ENCODE results near the gene PRR5L. TPM values are rescaled to one million over a fixed set of nuclear protein-coding genes. Genes with fewer than 3 reads are reported as not detected.

Gene PRR5L
- total RNA-seq, 1 experiment from 2014 or later: not detected

DNA sequence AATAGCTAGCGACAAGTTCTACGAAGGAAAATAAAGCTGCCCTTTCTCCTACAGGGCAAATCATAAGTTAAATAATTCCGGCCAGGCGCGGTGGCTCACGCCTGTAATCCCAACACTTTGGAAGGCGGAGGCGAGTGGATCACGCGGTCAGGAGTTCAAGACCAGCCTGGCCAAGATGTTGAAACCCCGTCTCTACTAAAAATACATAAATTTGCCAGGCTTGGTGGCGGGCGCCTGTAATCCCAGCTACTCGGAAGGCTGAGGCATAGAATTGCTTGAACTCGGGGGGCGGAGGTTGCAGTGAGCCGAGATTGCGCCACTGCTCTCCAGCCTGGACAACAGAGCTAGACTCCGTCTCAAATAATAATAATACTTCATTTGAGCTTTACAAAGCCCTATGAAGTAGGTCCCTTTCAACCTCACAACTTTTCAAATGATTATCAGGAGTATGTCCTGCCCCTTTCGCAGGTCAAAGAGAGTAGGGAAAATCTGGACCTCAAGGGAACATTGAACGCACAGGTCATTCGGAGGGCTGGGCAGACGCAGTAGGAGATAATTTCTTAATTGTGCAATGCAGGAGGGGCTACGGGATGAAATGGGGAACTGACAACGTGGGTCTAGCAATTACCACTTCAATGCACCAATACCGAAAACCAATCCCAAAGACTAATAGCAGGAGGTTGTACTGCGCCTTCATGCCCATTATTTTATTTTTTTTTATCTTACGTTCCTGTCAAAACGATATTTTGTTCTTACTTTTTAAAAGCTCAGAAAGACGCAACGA lies 7.5 kb upstream of the PRR5L start:
- Mint-ChIP-seq H3K27ac (ENCODE audit: unreplicated experiment) (peak overlapping the region; percentile 82), H3K9me3 (ENCODE audit: unreplicated experiment) (no peaks in the 10 kb centered on the region), H3K4me3 (ENCODE audit: unreplicated experiment) (peak overlapping the region; percentile 86), H3K27me3 (ENCODE audit: insufficient read depth, unreplicated experiment) (peaks cover 9% of the 10 kb centered on the region), H3K4me1 (ENCODE audit: low read depth, unreplicated experiment) (peaks cover 15% of the 10 kb centered on the region), H3K36me3 (ENCODE audit: insufficient read depth, unreplicated experiment) (peaks cover 9% of the 10 kb centered on the region)
- BruUV-seq (replicated peaks): TSS peak; percentile 62
- Histone ChIP-seq H3K36me3 (ENCODE audit: control insufficient read depth, insufficient read depth, low read length) (no peaks in the 10 kb centered on the region), H3K4me1 (no peaks in the 10 kb centered on the region), H3K4me3 (ENCODE audit: low read depth, low read length) (peak overlapping the region; percentile 47), H3K9me3 (no peaks in the 10 kb centered on the region), H3K27me3 (replicated peaks; ENCODE audit: control insufficient read depth, insufficient read depth, low read length) (no peaks in the 10 kb centered on the region)
- ChIA-PET CTCF (interaction anchor here (0.7 to 1.5 kb wide), 4 partner anchors 16 to 467 kb away, joined by 3 to 5 read pairs (median 3); no protein-coding TSS in a partner anchor), POLR2A (interaction anchor here (0.5 to 0.6 kb wide), 2 partner anchors 93 to 152 kb away, joined by 3 to 4 read pairs; no protein-coding TSS in a partner anchor)
- TF ChIP-seq, protein P1, sequence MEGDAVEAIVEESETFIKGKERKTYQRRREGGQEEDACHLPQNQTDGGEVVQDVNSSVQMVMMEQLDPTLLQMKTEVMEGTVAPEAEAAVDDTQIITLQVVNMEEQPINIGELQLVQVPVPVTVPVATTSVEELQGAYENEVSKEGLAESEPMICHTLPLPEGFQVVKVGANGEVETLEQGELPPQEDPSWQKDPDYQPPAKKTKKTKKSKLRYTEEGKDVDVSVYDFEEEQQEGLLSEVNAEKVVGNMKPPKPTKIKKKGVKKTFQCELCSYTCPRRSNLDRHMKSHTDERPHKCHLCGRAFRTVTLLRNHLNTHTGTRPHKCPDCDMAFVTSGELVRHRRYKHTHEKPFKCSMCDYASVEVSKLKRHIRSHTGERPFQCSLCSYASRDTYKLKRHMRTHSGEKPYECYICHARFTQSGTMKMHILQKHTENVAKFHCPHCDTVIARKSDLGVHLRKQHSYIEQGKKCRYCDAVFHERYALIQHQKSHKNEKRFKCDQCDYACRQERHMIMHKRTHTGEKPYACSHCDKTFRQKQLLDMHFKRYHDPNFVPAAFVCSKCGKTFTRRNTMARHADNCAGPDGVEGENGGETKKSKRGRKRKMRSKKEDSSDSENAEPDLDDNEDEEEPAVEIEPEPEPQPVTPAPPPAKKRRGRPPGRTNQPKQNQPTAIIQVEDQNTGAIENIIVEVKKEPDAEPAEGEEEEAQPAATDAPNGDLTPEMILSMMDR (IDR thresholded peaks at IDR 0.05; ENCODE audit: insufficient read depth in 1 of 2, low read depth in 1 of 2, low read length in 1 of 2, severe bottlenecking in 1 of 2, unreplicated experiment in 1 of 2): no peak
- peak in 1 of 2 experiments; percentile 15 for DNase-seq
- intact Hi-C loops (cut with micrococcal nuclease; ENCODE audit: unreplicated experiment): no loop called here

DNA sequence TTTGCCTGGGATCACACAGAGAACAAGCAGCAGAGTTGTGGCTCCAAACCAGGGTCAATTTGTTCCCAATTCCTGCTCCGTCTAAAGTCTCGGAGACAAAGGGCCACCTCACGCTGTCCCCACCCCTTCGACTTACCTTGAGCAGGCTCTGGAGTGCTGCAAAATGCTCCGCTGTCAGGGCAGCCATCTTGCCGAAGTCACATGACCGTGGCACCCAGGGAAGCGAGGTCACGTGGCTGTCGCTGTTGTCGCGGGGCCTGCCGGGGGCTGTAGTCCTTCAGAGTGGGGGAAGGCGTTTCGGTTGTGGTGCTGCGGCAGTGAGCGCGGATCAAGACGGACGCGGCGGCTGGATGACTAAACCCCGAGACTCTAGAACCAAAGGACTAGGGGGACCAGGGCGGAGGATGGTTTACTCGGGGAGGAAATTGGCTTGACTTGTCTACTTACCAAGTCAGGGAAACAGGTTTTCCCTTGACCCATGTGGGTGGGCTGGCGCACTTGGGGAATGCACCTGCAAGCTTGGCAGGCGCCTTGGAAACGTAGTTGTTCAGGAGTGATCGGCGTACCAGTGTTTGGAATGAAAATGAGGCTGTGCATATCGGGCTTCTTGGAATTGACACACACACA lies 6.7 kb upstream of the PRR5L start, which contains the start of gene COMMD9:
Gene COMMD9, minus strand, starts transcription at position 199 of the 627 bp plus-strand sequence. Its CDS starts 12 bp downstream, at position 187.
- Histone ChIP-seq H3K4me1 (no peaks in the 10 kb centered on the region), H3K9me3 (no peaks in the 10 kb centered on the region), H3K4me3 (ENCODE audit: low read depth, low read length) (peak within 1 kb of the TSS; percentile 47), H3K36me3 (ENCODE audit: control insufficient read depth, insufficient read depth, low read length) (no peaks in the 10 kb centered on the region), H3K27me3 (replicated peaks; ENCODE audit: control insufficient read depth, insufficient read depth, low read length) (no peaks in the 10 kb centered on the region)
- Mint-ChIP-seq H3K27ac (ENCODE audit: unreplicated experiment) (peak within 1 kb of the TSS; percentile 82), H3K4me3 (ENCODE audit: unreplicated experiment) (peak within 1 kb of the TSS; percentile 86), H3K4me1 (ENCODE audit: low read depth, unreplicated experiment) (peaks cover 15% of the 10 kb centered on the region), H3K27me3 (ENCODE audit: insufficient read depth, unreplicated experiment) (peaks cover 9% of the 10 kb centered on the region), H3K9me3 (ENCODE audit: unreplicated experiment) (no peaks in the 10 kb centered on the region), H3K36me3 (ENCODE audit: insufficient read depth, unreplicated experiment) (peaks cover 9% of the 10 kb centered on the region)
- BruUV-seq (replicated peaks): no TSS peak
- intact Hi-C loops (cut with micrococcal nuclease; ENCODE audit: unreplicated experiment): no loop called here
- POLR2A ChIA-PET: no interaction called here
- CTCF ChIA-PET: interaction anchor here (1.0 to 1.5 kb wide), 3 partner anchors 23 to 189 kb away, joined by 3 to 5 read pairs (median 3); no protein-coding TSS in a partner anchor
- peak; percentile 94 to 95 for DNase-seq
- TF ChIP-seq, protein P1 (IDR thresholded peaks at IDR 0.05; ENCODE audit: insufficient read depth in 1 of 2, low read depth in 1 of 2, low read length in 1 of 2, severe bottlenecking in 1 of 2, unreplicated experiment in 1 of 2): no peak

DNA sequence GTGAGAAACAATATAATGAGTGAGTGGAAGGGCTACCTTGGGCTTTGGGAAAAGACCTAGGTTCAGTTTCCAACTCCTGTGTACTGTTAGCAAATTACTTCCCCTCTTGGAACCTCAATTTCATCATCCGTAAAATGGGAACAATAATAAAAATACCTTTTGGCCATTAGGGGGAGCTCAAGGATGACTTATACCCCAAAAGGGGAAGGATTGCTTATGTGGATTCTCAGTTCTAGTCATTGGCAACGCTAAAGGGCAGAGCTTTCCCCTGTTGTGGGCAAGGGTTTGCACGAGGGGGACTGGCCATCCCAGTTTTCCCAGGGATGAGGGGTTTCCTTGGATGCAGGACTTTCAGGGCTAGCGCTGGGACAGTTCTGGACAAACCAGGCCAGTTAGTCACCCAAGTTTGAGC lies 3.8 kb upstream of the PRR5L start:
- Histone ChIP-seq H3K36me3 (ENCODE audit: control insufficient read depth, insufficient read depth, low read length) (no peaks in the 10 kb centered on the region), H3K4me1 (no peaks in the 10 kb centered on the region), H3K4me3 (ENCODE audit: low read depth, low read length) (no peak overlapping the region), H3K27me3 (replicated peaks; ENCODE audit: control insufficient read depth, insufficient read depth, low read length) (no peaks in the 10 kb centered on the region), H3K9me3 (no peaks in the 10 kb centered on the region)
- Mint-ChIP-seq H3K27ac (ENCODE audit: unreplicated experiment) (no peak overlapping the region), H3K4me1 (ENCODE audit: low read depth, unreplicated experiment) (peaks cover 15% of the 10 kb centered on the region), H3K4me3 (ENCODE audit: unreplicated experiment) (no peak overlapping the region), H3K9me3 (ENCODE audit: unreplicated experiment) (no peaks in the 10 kb centered on the region), H3K36me3 (ENCODE audit: insufficient read depth, unreplicated experiment) (peaks cover 9% of the 10 kb centered on the region), H3K27me3 (ENCODE audit: insufficient read depth, unreplicated experiment) (peaks cover 19% of the 10 kb centered on the region)
- intact Hi-C loops (cut with micrococcal nuclease; ENCODE audit: unreplicated experiment): loop anchor here (1.0 kb wide), 2 partner anchors 186 to 200 kb away; no protein-coding TSS in a partner anchor
- CTCF ChIA-PET: interaction anchor here (1.4 to 2.1 kb wide), 2 partner anchors 187 to 201 kb away, joined by 8 to 20 read pairs; no protein-coding TSS in a partner anchor
- TF ChIP-seq, protein P1 (IDR thresholded peaks at IDR 0.05; ENCODE audit: insufficient read depth in 1 of 2, low read depth in 1 of 2, low read length in 1 of 2, severe bottlenecking in 1 of 2, unreplicated experiment in 1 of 2): peak; percentile 21 to 63
- POLR2A ChIA-PET: no interaction called here
- BruUV-seq (replicated peaks): no TSS peak
- DNase-seq: peak in 1 of 2 experiments; percentile 32
